ENCODE measurements around the gene NECTIN3.

- no peak for TF ChIP-seq CTCF (IDR thresholded peaks at IDR 0.05; ENCODE audit: low read depth, low read length)
- TF ChIP-seq EZH2phosphoT487 (IDR thresholded peaks at IDR 0.05; ENCODE audit: low read depth): no peak
Observed at GRCh38 chr3:111227216-111227615, 155.6 kb downstream of the NECTIN3 start.

All from OCI-LY3 (cell line).